ENCODE data around the gene CCDC137.

The CCDC137 gene

DNA sequence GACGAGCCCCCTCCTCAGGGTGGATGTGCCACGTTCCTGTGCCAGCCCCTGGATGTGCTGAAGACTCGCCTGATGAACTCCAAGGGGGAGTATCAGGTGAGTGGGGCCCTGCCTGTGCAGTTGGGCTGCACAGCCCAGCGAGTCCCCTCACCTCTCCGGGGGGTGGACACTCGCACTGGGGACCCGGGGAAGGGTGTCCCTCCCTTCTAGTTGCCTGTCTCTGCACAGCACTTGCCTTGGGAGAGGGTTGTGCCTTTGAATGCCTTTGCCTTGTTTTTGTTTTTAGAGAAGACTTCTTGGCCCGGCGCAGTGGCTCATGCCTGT, 51.2 kb downstream of the CCDC137 start:
- DNase-seq = no peak

DNA sequence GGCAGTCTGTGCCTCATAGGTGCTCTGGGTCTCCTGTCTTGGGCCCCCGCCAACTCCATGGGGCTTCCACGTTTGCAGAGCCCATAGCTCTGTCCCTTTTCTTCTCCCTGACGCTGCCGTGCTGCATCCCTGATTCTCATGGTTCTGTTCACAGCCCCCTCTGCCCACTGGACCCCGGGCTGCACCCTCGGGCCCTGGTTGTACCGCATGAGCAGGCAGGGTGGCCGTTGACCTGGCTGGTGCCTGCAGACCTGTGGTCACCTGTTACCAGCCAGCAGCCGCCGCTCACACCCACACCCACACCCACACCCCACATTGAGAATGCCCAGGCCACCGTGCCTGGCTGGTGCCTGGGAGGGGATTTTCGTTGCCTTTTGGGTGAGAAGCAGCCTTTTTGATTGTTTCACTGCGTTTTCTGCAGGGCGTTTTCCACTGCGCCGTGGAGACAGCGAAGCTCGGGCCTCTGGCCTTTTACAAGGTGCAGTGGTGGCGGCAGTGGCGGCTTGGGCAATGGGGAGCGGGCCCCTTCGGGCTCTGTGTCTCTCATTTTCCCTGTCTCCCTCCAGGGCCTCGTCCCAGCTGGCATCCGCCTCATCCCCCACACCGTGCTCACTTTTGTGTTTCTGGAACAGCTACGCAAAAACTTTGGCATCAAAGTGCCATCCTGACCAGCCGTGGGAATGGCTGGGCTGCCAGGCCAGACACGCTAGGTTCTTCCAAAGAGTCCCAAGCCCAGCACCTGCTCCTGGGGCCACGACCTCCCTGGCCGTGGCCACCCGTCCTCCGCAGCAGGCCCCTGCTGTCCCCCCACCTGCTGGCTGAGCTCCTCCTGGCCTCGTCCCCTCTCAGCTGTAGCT, 53.1 kb downstream of the CCDC137 start:
- DNase-seq = no peak

DNA sequence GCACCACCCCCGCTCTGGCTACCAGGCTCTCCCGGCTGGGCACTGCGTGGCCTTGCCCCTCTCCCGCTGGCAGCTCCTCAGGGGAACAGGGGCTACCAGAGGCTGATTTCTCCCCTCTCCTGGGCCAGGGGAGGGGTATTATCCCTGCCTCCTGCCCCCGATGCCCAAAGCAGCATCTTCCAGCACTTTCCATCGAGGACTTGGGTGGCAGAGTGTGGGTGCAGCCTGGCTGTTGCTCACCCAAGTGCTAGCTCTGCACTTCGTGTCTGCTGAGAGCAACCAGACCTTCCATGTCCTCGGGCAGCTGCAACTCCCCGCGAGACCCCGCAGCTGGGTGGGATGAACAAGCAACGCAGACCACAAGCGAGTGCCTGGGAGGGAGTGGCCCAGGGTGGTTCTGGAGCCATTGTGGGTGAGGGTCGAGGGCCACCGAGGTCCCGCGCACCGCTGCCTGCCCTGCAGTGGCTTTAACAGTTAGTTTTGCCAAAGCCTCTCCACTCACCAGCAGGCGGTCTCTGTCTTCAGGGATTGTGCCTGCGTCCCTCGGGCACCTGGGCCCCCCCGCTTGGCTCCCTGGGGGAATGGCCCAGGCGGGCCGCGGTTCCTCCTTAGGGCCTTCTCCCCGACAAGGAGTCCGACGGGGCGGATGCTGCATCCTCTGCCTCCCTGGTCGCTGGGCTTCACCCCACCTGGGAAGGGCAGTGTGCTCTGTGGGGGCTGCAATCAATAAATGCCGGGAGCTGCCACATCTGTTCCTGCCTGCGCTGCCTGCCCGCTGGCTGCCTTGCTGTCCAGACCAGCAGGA, 53.9 kb downstream of the CCDC137 start:
- DNase-seq = no peak

- peak; percentile 52 for DNase-seq
Measured at GRCh38 chr17:81722184-81723120, 55.9 kb downstream of the CCDC137 start.
